Measurements from ENCODE around the gene NLGN4Y.

DNA sequence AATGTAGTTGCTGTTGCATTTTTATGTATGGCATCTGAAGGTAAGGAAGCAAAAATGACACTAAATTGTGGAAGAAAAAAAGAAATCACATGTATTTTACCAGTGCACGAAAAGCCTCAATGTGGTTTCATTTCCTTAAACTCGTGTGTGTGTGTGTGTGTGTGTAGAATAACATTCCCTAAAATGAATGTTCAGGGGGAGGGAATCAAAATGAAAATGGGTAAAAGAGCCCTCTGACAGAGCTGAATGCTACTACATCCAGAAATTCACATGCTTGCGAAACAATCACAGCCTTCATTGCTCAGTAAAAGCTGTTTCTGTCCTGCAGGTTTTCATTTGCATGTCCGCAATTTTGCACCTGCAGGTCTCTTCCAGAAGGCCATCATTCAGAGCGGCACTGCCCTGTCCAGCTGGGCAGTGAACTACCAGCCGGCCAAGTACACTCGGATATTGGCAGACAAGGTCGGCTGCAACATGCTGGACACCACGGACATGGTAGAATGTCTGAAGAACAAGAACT lies 305.1 kb downstream of the NLGN4Y start:
- TF ChIP-seq, protein P1, sequence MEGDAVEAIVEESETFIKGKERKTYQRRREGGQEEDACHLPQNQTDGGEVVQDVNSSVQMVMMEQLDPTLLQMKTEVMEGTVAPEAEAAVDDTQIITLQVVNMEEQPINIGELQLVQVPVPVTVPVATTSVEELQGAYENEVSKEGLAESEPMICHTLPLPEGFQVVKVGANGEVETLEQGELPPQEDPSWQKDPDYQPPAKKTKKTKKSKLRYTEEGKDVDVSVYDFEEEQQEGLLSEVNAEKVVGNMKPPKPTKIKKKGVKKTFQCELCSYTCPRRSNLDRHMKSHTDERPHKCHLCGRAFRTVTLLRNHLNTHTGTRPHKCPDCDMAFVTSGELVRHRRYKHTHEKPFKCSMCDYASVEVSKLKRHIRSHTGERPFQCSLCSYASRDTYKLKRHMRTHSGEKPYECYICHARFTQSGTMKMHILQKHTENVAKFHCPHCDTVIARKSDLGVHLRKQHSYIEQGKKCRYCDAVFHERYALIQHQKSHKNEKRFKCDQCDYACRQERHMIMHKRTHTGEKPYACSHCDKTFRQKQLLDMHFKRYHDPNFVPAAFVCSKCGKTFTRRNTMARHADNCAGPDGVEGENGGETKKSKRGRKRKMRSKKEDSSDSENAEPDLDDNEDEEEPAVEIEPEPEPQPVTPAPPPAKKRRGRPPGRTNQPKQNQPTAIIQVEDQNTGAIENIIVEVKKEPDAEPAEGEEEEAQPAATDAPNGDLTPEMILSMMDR (IDR thresholded peaks at IDR 0.05), result no peak
- no peak for TF ChIP-seq POLR2AphosphoS5 (IDR thresholded peaks at IDR 0.05; ENCODE audit: low read depth, low read length)
